GM21717 (cell line): ENCODE results near the gene TMCO5A.
"Not testable (repeated sequence)": the region's sequence is repeated elsewhere in the genome, so short reads cannot be mapped to it uniquely, and the experiment has no call there.

Experiments used
- ATAC-seq: cut with Tn5 transposase; IDR thresholded peaks from one replicate; pipeline ENCODE4 v1.9.1; 2021; ENCODE audit warnings: mild to moderate bottlenecking, moderate library complexity; ENCODE audit not compliant: unreplicated experiment

TMCO5A gene

GRCh38 chr15:37934340-37934739, at the start of gene TMCO5A:
TMCO5A (plus strand) TSS chr15:37934640; CDS start chr15:37936324, 1,684 bp downstream.
- no peak for ATAC-seq

DNA sequence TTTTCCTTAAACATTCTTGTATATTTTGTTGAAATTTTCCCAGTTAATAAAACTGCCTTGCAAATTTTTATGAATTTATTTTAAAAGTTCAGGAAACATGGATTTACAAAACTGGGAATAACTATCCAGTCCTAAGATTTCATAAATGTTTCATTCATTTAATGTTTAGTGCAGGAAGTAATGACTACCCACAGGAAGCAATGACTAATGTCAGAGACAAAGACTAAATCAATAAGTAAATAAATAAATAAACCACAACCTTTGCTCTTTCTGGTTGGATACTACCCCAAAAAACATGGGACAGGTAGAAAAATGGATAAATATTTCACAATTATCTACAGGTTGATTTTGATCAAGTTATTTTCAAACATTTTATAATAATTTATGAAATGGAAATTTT, 48.8 kb upstream of the TMCO5A start:
- ATAC-seq = no peak

DNA sequence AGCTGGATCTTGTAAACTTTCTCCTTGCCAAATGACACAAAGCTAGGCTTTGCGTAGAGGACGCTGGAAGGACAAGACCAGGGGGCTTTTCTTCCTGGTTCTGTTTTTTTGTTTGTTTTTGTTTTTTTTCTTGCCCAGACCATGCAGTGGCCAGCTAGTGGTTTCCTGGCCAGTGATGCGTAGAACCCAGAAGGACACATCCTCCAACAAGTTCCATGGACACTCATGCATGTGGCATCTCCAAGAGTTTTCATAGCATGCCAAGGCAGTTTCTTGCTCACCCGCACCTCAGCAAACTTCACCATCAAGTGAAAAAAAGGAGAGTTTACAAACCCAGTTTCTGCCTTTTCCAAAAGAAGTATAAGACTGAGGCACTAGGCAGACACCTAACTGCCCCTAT, 46.1 kb upstream of the TMCO5A start:
- no peak for ATAC-seq

- no peak for ATAC-seq
These were observed 42.6 kb upstream of the TMCO5A start for GRCh38 chr15:37891766-37892368.

DNA sequence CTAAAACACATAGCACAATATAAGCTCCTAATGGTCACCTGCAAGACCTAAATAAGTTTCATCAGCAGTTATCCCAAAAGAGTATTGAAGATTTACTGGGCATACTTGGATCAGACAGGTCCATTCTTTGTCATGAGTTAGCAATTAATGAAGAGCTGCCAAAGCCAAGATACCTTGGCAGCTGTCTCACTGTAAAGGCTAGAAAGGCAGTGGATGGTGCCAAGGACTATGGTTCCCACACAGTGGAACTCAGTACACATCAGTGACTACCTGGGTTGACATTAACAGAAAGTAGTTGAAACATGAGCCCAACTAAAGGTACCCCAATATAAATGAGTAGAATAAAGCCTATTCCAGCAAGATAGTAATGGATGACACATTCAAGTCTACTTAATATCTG, 41.1 kb upstream of the TMCO5A start:
- ATAC-seq = no peak

DNA sequence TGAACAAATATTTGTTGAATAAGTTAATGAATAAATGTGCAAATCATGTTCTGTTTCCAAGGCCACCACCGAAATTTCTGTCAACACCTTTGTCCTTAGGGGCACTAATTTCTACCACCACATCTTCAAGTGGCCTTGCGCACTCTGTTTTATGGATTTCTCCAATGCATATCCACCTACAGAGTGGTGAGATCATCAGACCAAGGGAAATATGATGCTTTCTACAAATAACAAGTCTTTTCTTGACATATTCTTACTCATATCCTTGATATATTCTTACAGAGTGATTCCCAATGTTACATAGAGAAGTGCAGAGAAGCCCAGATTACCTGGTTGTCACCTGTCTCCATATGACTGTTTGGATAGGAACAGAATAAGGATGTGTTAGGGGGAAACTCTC, 36.1 kb upstream of the TMCO5A start:
- ATAC-seq = no peak

DNA sequence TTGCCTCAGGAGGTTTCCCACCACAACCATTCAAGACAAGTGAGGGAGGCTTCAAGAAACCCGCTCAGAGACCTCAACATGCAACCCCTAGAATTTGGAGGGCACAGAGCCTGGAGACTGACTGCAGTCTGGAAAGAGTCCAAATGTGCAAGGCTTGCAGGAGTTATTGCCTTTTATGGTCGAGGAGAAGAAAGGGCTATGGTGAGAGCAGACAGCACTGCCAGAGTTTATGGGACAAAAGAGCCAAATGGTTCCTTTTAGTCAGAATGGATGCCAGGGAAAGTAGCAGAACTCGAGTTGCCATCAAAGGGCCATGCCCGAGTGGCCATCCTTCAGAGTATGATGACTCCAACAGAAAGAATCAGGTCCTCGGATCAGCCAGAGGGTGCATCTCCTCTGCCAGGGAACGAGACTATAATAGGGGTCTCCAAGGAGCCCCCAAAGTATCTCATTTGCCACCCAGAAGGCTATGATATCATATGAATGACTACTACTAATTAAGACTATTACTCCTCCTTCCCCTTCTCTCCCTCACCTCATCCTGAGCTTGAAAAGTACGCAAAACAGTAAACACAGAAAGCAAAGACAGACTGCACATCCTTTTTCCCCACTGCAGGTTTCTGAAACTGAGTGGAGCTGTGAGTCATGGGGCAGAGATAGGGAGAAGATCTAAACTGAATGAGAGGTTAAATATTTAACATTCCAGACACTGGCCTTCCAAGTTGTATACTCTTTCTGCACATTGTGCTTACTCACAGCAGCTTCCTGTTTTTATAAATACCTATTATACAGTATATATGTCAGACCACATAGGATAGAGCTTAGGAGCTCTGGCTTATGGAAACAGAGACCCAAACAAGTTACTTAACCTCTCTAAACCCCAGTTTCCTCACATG, 33.9 kb upstream of the TMCO5A start:
- no peak for ATAC-seq

DNA sequence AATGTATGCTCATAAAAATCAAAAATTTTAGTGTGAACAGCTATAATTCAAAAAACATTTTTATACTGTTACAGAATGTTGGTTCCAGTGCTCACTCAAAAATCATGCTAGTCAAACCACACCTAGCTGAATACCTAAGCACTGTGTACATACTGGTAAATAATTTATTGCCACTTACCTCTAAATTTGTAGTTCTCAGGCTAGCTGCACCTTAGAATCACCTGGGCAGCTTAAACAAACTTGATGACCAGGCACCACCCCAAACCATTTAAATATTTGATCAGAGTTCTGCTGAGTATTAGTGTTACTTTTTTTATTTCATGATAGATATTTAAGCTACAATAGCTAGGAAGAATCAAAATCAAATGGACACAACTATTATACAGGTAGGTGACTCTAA, 32.3 kb upstream of the TMCO5A start:
- ATAC-seq = no peak

DNA sequence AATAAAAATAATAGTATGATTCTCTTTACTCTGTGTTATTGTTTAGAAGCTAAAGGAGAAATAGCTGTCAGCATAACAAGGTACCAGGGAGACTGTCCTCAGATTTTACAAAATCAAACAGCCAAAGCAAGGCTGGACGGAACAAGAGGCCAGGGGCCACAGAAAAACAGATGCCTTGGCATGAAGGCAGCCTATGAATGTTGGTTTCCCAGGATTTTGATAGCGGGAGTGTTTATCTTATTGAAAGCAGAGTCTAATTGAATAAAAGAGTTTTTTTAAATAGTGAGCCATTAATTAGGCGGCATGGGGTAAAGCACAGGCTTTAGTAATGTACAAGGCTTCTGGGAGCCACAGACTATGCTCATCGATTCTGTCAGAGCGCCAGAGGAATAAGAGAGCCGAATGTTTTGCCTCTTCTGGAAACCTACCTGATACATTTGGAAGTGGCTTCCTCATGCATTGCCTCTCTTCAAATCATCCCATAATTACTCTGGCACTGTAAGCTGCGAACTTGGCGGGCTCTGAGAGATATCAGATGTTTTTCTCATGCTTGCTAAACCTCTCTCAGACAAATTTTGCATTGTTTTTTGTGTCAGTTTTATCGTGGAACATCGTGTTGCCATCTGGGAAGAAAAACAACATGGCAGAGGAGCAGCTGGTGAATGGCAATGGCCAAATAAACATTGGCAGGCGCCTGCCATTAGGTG, 30.4 kb upstream of the TMCO5A start:
- ATAC-seq = no peak

DNA sequence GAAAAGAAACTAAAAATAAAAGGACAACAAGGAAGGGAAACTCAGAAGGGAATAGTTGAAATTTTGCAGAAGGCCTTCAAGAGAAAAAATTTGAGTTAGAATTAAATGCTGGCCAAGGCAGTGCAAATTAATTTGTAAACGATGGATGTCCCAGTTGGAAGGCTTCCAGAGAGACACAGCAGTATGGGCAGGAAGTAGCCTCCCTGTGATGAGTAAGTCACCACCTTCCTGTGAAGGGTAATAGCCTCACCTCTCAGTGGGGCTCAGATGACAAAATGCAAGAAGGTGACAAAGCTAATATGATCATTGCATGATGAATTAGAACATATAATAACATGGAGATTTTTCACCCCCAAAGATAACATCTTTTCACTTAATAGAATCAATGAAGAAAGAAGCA, 27.3 kb upstream of the TMCO5A start:
- no peak for ATAC-seq

GRCh38 chr15:37921527-37922385, 12.7 kb upstream of the TMCO5A start:
- ATAC-seq = no peak

DNA sequence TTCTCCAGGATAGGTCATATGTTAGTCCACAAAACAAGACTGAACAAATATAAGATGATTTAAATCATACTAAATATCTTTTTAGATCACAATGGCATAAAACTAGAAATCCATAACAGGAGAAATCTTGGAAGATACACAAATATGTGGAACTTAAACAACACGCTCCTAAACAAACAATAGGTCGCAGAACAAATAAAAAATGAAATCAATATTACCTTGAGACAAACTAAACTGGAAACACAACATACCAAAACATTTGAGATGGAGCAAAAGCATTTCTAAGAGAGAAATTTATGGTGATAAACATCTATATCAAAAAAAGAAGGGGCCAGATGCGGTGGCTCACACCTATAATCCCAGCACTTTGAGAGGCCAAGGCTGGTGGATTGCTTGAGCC, 8.3 kb upstream of the TMCO5A start:
- no peak for ATAC-seq

DNA sequence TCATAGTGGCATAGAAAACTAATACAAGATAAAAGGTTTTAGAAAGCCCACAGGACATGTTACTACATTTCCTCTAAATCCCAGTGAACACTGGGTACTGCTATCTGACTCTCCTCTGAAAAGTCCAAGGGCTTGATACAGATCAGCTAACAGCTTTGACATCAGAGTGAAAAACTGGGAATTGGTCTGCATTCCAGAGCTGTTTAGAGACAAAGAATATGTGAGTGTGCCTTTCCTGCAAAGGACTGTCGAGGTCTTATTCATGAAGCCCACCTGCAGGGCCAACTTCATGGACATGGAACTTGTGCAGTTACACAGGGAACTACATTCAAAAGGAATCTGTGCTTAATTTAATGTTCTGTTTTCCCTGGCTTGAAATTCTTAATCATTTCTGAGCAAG, 5.2 kb upstream of the TMCO5A start:
- ATAC-seq = no peak

DNA sequence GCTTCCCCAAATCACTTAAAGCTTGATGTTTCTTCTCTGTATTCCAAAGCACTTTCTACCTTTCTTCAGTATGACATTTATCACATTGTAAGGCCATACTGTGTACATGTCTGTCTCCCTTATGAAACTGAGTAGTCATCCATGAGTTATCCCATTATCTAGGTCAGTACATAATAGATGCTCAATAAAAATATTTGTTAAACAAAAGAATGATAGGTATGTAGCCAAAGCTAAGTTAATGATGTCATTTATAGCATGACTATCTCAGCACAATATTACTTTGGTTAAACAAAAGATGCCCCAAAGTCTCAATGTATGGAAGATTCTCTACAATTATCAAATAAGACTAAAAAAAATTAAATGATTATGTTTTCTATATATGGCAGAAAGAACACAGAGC, 3.1 kb upstream of the TMCO5A start:
- no peak for ATAC-seq

GRCh38 chr15:37931868-37932267, 2.6 kb upstream of the TMCO5A start:
- no peak for ATAC-seq

DNA sequence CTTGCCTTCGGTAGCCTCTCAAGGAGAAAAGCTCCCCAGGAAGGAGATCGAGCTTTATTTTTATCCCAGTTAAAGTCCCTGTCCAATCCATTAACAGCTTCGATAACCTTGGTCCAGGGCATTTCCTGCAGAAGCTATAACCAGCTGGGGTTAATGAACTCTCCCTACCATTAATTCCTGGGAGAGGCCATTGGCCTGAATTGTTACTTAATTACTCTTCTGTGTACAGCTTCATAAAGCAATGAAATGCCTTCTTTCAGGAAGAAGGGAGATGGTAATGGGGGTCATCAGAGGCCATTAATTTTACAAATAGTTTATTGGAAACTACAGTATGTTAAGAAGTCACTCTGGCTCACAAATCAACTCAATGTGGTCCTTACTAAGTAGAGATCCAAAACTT, 1.9 kb upstream of the TMCO5A start:
- ATAC-seq = no peak

DNA sequence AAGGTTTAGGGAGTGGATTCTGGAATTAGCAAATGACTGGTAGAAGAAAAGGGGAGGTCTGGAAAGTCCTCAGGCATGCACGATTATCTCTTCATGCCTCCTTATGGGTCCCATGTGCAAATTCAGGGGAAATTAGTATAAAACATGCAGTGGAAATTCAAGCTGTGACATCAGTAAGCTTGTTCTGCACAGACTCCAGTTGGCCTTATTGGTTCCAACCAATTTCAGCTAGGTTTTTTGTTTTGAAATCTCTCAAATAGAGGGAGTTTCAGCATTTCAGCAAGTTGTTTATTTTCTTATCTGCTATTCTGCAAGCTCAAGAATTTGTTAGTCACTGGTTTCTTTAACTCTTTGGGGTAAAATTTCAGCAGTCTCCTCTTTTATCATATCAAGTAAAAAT, 774 bp upstream of the TMCO5A start:
- no peak for ATAC-seq

GRCh38 chr15:37940876-37941275, 6.4 kb downstream of the TMCO5A start:
- ATAC-seq = no peak

GRCh38 chr15:37941779-37942178, 7.3 kb downstream of the TMCO5A start:
- no peak for ATAC-seq

GRCh38 chr15:37951999-37952398, 17.6 kb downstream of the TMCO5A start:
- ATAC-seq = no peak

DNA sequence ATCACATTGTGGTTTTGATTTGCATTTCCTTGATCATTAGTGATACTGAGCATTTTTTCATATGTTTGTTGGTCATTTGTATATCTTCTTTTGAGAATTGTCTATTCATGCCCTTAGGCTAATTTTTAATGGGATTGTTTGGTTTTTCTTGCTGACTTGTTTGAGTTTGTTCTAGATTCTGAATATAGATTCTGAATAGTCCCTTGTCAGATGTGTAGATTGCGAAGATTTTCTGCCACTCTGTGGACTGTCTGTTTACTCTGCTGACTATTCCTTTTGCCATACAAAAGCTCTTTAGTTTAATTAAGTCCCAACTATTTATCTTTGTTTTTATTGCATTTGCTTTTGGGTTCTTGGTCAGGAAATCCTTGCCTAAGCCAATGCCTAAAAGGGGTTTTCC, 26.3 kb downstream of the TMCO5A start:
- not testable (repeated sequence) for ATAC-seq
